ENCODE results near the gene PDE9A. TPM values are rescaled to one million over a fixed set of nuclear protein-coding genes. Genes with fewer than 3 reads are reported as not detected.

The PDE9A gene
- total and polyA plus RNA-seq, 2 donors (not counting 3 experiments of a cell fraction or from before 2014, with no cell fraction given), result 0.28 to 2.2 TPM

DNA sequence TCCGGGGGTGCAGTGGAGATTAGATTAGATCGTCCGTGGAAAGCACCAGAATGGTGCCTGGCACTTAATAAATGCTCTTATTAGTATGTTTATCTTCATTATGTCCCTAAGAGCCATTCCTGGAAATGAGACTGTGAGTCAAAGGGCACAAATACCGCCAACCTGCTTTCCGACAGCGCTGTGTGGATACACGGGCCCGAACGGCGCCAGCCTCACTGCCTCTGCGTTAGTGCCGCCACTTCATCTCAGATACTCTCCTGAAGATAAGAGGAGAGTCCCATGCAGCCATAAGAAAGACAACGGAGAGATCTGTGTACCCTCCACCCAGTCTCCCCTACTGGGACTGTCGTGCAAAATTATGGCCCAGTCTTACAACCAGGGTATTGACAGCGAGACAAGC, 22.0 kb downstream of the PDE9A start:
- Histone ChIP-seq H2AFZ (ENCODE audit: low read depth, low read length) (no peak overlapping the region), H3K27me3 (ENCODE audit: control insufficient read depth in 2 of 2, insufficient read depth in 2 of 2, low read length in 2 of 2) (peaks cover 0 to 9% of the 10 kb centered on the region in 2 experiments), H3K27ac (ENCODE audit: insufficient read depth, low read depth, low read length) (no peak overlapping the region), H3K4me2 (ENCODE audit: insufficient read depth, low read length) (no peak overlapping the region), H3K36me3 (ENCODE audit: control insufficient read depth in 2 of 2, extremely low read depth in 1 of 2, insufficient read depth in 2 of 2, low read length in 2 of 2) (no peaks in the 10 kb centered on the region), H4K20me1 (replicated peaks; ENCODE audit: control insufficient read depth, extremely low read depth, insufficient read depth, low read length) (no peaks in the 10 kb centered on the region), H3K9ac (replicated peaks; ENCODE audit: extremely low read depth, insufficient read depth, low read length) (no peak overlapping the region), H3K4me3 (replicated peaks in 1 of 3; ENCODE audit: insufficient read depth in 1 of 3, low read depth in 1 of 3, low read length in 3 of 3) (no peak overlapping the region), H3K9me3 (replicated peaks; ENCODE audit: control insufficient read depth, insufficient read depth, low read length) (no peaks in the 10 kb centered on the region), H3K4me1 (ENCODE audit: control insufficient read depth, extremely low read depth, insufficient read depth, low read length) (peaks cover 10% of the 10 kb centered on the region), H3K9me1 (replicated peaks; ENCODE audit: control insufficient read depth, extremely low read depth, insufficient read depth, low read length) (no peaks in the 10 kb centered on the region), H3K79me2 (ENCODE audit: control insufficient read depth, insufficient read depth, low read length) (no peaks in the 10 kb centered on the region)
- ChIA-PET CTCF (interaction anchor here (1.0 kb wide), 1 partner anchor 19 kb away, joined by 4 read pairs; no protein-coding TSS in a partner anchor), POLR2A (no interaction called here)
- dilution Hi-C loops (cut with MboI; ENCODE audit: extremely low pct_ligation_motif_present, low sequenced_read_pairs) (no loop called here), intact Hi-C loops (cut with micrococcal nuclease) (no loop called here)
- BruUV-seq (replicated peaks), result no TSS peak
- TF ChIP-seq POLR2AphosphoS5 (IDR thresholded peaks at IDR 0.05; ENCODE audit: insufficient read depth, low read depth, low read length), result no peak
- TF ChIP-seq EZH2 (IDR thresholded peaks at IDR 0.05; ENCODE audit: borderline replicate concordance, low read depth, low read length, severe bottlenecking), result no peak
- TF ChIP-seq GATA2 (IDR thresholded peaks at IDR 0.05; ENCODE audit: insufficient read depth, insufficient read length, low read depth, low read length), result no peak
- no peak for TF ChIP-seq JUN (IDR thresholded peaks at IDR 0.05; ENCODE audit: borderline replicate concordance, insufficient read depth, insufficient read length, low read depth)
- TF ChIP-seq MYC (IDR thresholded peaks at IDR 0.05; ENCODE audit: low read depth, low read length), result no peak
- no peak for TF ChIP-seq CTCF (IDR thresholded peaks at IDR 0.05; ENCODE audit: extremely low read depth in 1 of 2, insufficient read depth in 1 of 2, low read depth in 1 of 2, low read length in 2 of 2)
- TF ChIP-seq, protein P1, sequence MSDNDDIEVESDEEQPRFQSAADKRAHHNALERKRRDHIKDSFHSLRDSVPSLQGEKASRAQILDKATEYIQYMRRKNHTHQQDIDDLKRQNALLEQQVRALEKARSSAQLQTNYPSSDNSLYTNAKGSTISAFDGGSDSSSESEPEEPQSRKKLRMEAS (IDR thresholded peaks at IDR 0.05; ENCODE audit: insufficient read depth, insufficient read length), result no peak
- no peak for TF ChIP-seq FOS (IDR thresholded peaks at IDR 0.05; ENCODE audit: borderline replicate concordance, insufficient read depth, low read length)
- no peak for TF ChIP-seq POLR2A (IDR thresholded peaks at IDR 0.05; ENCODE audit: low read depth, low read length)
- FAIRE-seq (no peak), DNase-seq (ENCODE audit: low read depth, low spot score) (no peak)
